Body of pancreas (tissue), 4 donors: Measurements from ENCODE around the gene AP2A2.

Source experiments
- POLR2A ChIP-seq, 3 donors: fragments of 450-650 bp; IDR thresholded peaks; one replicate each; pipeline ENCODE4 v1.6.1; 2016; ENCODE audit warnings: antibody characterized with exemption in 3 of 3, mild to moderate bottlenecking in 2 of 3
- TF ChIP-seq, protein P1 (sequence below), 7 experiments: fragments of 450-650 bp in 4 of 7; fragments of 200-600 bp in 3 of 7; sonication (generic) in 3 of 7; IDR thresholded peaks; one replicate each; pipeline ENCODE4 v1.5.1; 2016 to 2019; ENCODE audit warnings: antibody characterized with exemption in 7 of 7

DNA sequence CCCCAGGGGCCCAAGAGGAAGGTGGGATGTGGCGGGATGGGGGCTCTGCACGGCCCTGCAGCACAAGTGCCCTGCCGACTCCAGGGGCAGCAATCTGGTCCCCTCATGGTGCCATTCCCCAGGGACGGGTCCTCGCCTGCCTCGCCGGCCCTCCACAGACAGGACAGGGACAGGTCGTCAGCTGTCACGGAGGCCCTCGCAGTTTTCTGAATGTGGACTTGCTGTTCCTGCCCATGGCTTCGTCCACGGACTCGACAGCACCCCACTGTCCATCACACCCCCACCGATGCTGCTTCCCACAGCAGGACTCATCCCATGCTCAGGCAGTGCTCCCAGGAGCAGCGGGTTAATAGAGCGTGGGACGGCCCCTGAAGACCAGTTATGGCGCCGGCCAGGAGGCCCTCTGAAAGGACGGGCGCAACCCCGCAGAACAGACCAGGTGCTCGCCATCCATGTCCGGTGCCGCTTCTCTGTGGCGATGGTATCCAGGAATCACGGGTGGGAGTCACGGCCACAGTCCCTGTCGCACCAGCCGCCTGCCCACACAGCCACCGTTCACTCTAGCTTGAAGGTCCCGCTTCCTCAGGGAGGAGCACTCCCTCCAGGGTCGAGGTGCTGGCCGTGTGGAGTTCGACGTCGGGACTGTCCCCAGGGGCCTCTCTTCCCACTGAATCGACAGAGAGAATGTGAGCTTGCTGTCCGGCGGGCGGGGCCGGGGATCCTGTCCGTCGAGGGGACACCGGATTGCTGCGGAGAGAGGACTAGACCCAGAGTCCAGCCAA lies 130.5 kb downstream of the AP2A2 start:
- TF ChIP-seq POLR2A (IDR thresholded peaks at IDR 0.05) = no peak
- TF ChIP-seq, protein P1, sequence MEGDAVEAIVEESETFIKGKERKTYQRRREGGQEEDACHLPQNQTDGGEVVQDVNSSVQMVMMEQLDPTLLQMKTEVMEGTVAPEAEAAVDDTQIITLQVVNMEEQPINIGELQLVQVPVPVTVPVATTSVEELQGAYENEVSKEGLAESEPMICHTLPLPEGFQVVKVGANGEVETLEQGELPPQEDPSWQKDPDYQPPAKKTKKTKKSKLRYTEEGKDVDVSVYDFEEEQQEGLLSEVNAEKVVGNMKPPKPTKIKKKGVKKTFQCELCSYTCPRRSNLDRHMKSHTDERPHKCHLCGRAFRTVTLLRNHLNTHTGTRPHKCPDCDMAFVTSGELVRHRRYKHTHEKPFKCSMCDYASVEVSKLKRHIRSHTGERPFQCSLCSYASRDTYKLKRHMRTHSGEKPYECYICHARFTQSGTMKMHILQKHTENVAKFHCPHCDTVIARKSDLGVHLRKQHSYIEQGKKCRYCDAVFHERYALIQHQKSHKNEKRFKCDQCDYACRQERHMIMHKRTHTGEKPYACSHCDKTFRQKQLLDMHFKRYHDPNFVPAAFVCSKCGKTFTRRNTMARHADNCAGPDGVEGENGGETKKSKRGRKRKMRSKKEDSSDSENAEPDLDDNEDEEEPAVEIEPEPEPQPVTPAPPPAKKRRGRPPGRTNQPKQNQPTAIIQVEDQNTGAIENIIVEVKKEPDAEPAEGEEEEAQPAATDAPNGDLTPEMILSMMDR (IDR thresholded peaks at IDR 0.05) = no peak
